Measurements from ENCODE around the gene BRD7. TPM values are rescaled to one million over a fixed set of nuclear protein-coding genes. Genes with fewer than 3 reads are reported as not detected.

The BRD7 gene
- total RNA-seq, 1 experiment from 2014 or later = 45.6 TPM

GRCh38 chr16:50290856-50291255, 77.9 kb downstream of the BRD7 start:
- Histone ChIP-seq H3K36me3 (ENCODE audit: control insufficient read depth, insufficient read depth, low read length) (no peaks in the 10 kb centered on the region), H3K27me3 (ENCODE audit: control insufficient read depth, insufficient read depth, low read length) (no peaks in the 10 kb centered on the region), H3K4me3 (ENCODE audit: low read depth in 2 of 2, low read length in 2 of 2) (no peak overlapping the region), H3K9me3 (ENCODE audit: control insufficient read depth, insufficient read depth, low read depth, low read length) (no peaks in the 10 kb centered on the region), H3K27ac (ENCODE audit: low read length) (no peak overlapping the region), H3K4me1 (ENCODE audit: control insufficient read depth, insufficient read depth, low read length) (no peaks in the 10 kb centered on the region)
- ChIA-PET CTCF (no interaction called here), POLR2A (no interaction called here)
- intact Hi-C loops (cut with micrococcal nuclease; ENCODE audit: unreplicated experiment) = no loop called here
- in situ Hi-C loops (cut with HindIII; ENCODE audit: low pct_unique_long_range_greater_than_20kb, low sequenced_read_pairs) = no loop called here
- DNase-seq (ENCODE audit: low read depth, low spot score) (no peak), ATAC-seq (no peak)
- no peak for TF ChIP-seq REST (IDR thresholded peaks at IDR 0.05; ENCODE audit: insufficient read depth in 1 of 2, low read depth in 2 of 2, low read length in 1 of 2)
- no peak for TF ChIP-seq POLR2AphosphoS5 (IDR thresholded peaks at IDR 0.05; ENCODE audit: low read depth, low read length)
- no peak for TF ChIP-seq TCF7L2 (IDR thresholded peaks at IDR 0.05; ENCODE audit: low read depth, low read length)
- no peak for TF ChIP-seq SIN3A (IDR thresholded peaks at IDR 0.05; ENCODE audit: borderline replicate concordance, insufficient read depth, low read depth, low read length)
- no peak for TF ChIP-seq CTCF (IDR thresholded peaks at IDR 0.05)
- BruUV-seq (replicated peaks) = no TSS peak

- ATAC-seq = no peak
- Histone ChIP-seq H3K27me3 (ENCODE audit: control insufficient read depth, insufficient read depth, low read length) (no peaks in the 10 kb centered on the region), H3K27ac (ENCODE audit: low read length) (no peak overlapping the region), H3K4me3 (ENCODE audit: low read depth in 2 of 2, low read length in 2 of 2) (no peak overlapping the region), H3K9me3 (ENCODE audit: control insufficient read depth, insufficient read depth, low read depth, low read length) (no peaks in the 10 kb centered on the region), H3K36me3 (ENCODE audit: control insufficient read depth, insufficient read depth, low read length) (no peaks in the 10 kb centered on the region), H3K4me1 (ENCODE audit: control insufficient read depth, insufficient read depth, low read length) (no peaks in the 10 kb centered on the region)
- POLR2A ChIA-PET = no interaction called here
- CTCF ChIA-PET = no interaction called here
- intact Hi-C loops (cut with micrococcal nuclease; ENCODE audit: unreplicated experiment) (no loop called here), in situ Hi-C loops (cut with HindIII; ENCODE audit: low pct_unique_long_range_greater_than_20kb, low sequenced_read_pairs) (no loop called here)
- DNase-seq (ENCODE audit: low read depth, low spot score) = no peak
- TF ChIP-seq REST (IDR thresholded peaks at IDR 0.05; ENCODE audit: insufficient read depth in 1 of 2, low read depth in 2 of 2, low read length in 1 of 2) (no peak), SIN3A (IDR thresholded peaks at IDR 0.05; ENCODE audit: borderline replicate concordance, insufficient read depth, low read depth, low read length) (no peak), CTCF (IDR thresholded peaks at IDR 0.05) (no peak), TCF7L2 (IDR thresholded peaks at IDR 0.05; ENCODE audit: low read depth, low read length) (no peak), POLR2AphosphoS5 (IDR thresholded peaks at IDR 0.05; ENCODE audit: low read depth, low read length) (no peak)
- BruUV-seq (replicated peaks) = no TSS peak
Observed at GRCh38 chr16:50289950-50290764, 78.6 kb downstream of the BRD7 start.
